GM23338 (cell line): Measurements from ENCODE around the gene PPM1N. TPM values are rescaled to one million over a fixed set of nuclear protein-coding genes. Genes with fewer than 3 reads are reported as not detected.

ENCODE experiments used
- ATAC-seq: fragments of 200-7000 bp; cut with Tn5 transposase; 3 replicates; pipeline ENCODE4 v1.9.1; 2020
- DNase-seq: peaks from one replicate; pipeline ENCODE4 v3.0.0-alpha.2; 2015; ENCODE audit warnings: low spot score
- H2AFZ ChIP-seq: fragments of 200-600 bp; sonication (generic); 2 replicates; pipeline ENCODE4 v1.8.0; 2016; ENCODE audit warnings: antibody characterized with exemption, mild to moderate bottlenecking, moderate library complexity
- H3F3A ChIP-seq: fragments of 200-600 bp; sonication (generic); replicated peaks from 2 replicates; pipeline ENCODE4 v1.8.0; 2017; ENCODE audit warnings: antibody characterized with exemption, mixed run types, low read depth
- H3K27ac ChIP-seq: fragments of 200-600 bp; sonication (generic); 2 replicates; pipeline ENCODE4 v1.6.1; 2016; ENCODE audit warnings: low read depth
- H3K27me3 ChIP-seq: fragments of 200-600 bp; sonication (generic); 2 replicates; pipeline ENCODE4 v1.8.0; 2016; ENCODE audit warnings: mild to moderate bottlenecking, mixed run types, moderate library complexity; ENCODE audit not compliant: insufficient read depth
- H3K36me3 ChIP-seq: fragments of 200-600 bp; sonication (generic); 2 replicates; pipeline ENCODE4 v1.8.0; 2016; ENCODE audit warnings: mild to moderate bottlenecking; ENCODE audit not compliant: insufficient read depth
- H3K4me1 ChIP-seq: fragments of 200-600 bp; sonication (generic); 2 replicates; pipeline ENCODE4 v1.8.0; 2016; ENCODE audit warnings: mild to moderate bottlenecking, moderate library complexity; ENCODE audit not compliant: insufficient read depth
- H3K4me2 ChIP-seq: fragments of 200-600 bp; sonication (generic); 2 replicates; pipeline ENCODE4 v1.7.1; 2017; ENCODE audit warnings: mixed run types
- H3K4me3 ChIP-seq: fragments of 200-600 bp; sonication (generic); 2 replicates; pipeline ENCODE4 v1.6.1; 2016; ENCODE audit warnings: mixed run types
- H3K79me2 ChIP-seq: fragments of 200-600 bp; sonication (generic); replicated peaks from 2 replicates; pipeline ENCODE4 v1.8.0; 2017; ENCODE audit warnings: mild to moderate bottlenecking; ENCODE audit not compliant: insufficient read depth
- H3K9me2 ChIP-seq: fragments of 200-600 bp; sonication (generic); 2 replicates; pipeline ENCODE4 v1.8.0; 2017; ENCODE audit not compliant: insufficient read depth
- H4K20me1 ChIP-seq: fragments of 200-600 bp; sonication (generic); replicated peaks from 2 replicates; pipeline ENCODE4 v1.8.0; 2017; ENCODE audit warnings: mild to moderate bottlenecking; ENCODE audit not compliant: insufficient read depth
- H3K27ac Mint-ChIP-seq: 2 replicates; pipeline ENCODE4 v1.8.0; 2020; ENCODE audit warnings: inconsistent platforms, mild to moderate bottlenecking, moderate library complexity, mixed read lengths
- H3K27me3 Mint-ChIP-seq: 3 replicates; pipeline ENCODE4 v1.8.0; 2022; ENCODE audit warnings: low read depth, mild to moderate bottlenecking, moderate library complexity, mixed read lengths, inconsistent platforms; ENCODE audit not compliant: insufficient read depth, poor library complexity
- H3K36me3 Mint-ChIP-seq: 3 replicates; pipeline ENCODE4 v1.8.0; 2021; ENCODE audit warnings: low read depth, mild to moderate bottlenecking, inconsistent platforms, moderate library complexity, mixed read lengths
- H3K4me1 Mint-ChIP-seq: 3 replicates; pipeline ENCODE4 v1.8.0; 2020; ENCODE audit warnings: mild to moderate bottlenecking, inconsistent platforms, mixed read lengths
- H3K4me3 Mint-ChIP-seq: 3 replicates; pipeline ENCODE4 v1.8.0; 2021; ENCODE audit warnings: moderate library complexity, mild to moderate bottlenecking, inconsistent platforms, mixed read lengths
- H3K9me3 Mint-ChIP-seq: 3 replicates; pipeline ENCODE4 v1.8.0; 2020; ENCODE audit warnings: moderate library complexity, mild to moderate bottlenecking, inconsistent platforms, mixed read lengths
- CREB1 ChIP-seq: fragments of 250-450 bp; sonication (Bioruptor Pico); IDR thresholded peaks from 2 replicates; pipeline ENCODE4 v1.5.0; 2020; ENCODE audit warnings: low read depth, mild to moderate bottlenecking, moderate library complexity
- EZH2 ChIP-seq: fragments of 200-600 bp; sonication (generic); IDR thresholded peaks from one replicate; pipeline ENCODE4 v1.8.0; 2017; ENCODE audit warnings: antibody characterized with exemption, mild to moderate bottlenecking, low read depth; ENCODE audit not compliant: unreplicated experiment
- EZH2phosphoT487 ChIP-seq: fragments of 200-600 bp; sonication (generic); IDR thresholded peaks from one replicate; pipeline ENCODE4 v1.8.1; 2018; ENCODE audit warnings: antibody characterized with exemption; ENCODE audit not compliant: unreplicated experiment
- JUNB ChIP-seq: IDR thresholded peaks from one replicate; pipeline ENCODE4 v1.6.1; 2016; ENCODE audit warnings: antibody characterized with exemption; ENCODE audit not compliant: unreplicated experiment
- NANOG ChIP-seq: IDR thresholded peaks from 2 replicates; pipeline ENCODE4 v1.6.1; 2016; ENCODE audit warnings: antibody characterized with exemption, borderline replicate concordance
- POLR2AphosphoS5 ChIP-seq: IDR thresholded peaks from 2 replicates; pipeline ENCODE4 v1.6.1; 2016; ENCODE audit warnings: antibody characterized with exemption, low read depth
- STAT1 ChIP-seq: IDR thresholded peaks from one replicate; pipeline ENCODE4 v1.6.1; 2016; ENCODE audit warnings: antibody characterized with exemption; ENCODE audit not compliant: unreplicated experiment
- ZNF331 ChIP-seq: fragments of 250-450 bp; sonication (Bioruptor Pico); IDR thresholded peaks from 2 replicates; pipeline ENCODE4 v1.5.0; 2020; ENCODE audit warnings: low read depth, mild to moderate bottlenecking, moderate library complexity
- polyA plus RNA-seq: library from polyadenylated mRNA; unstranded; fragments of >200 nt; fragmentation: Nextera tagmentation; extraction: Ambion mirVana; gene quantifications from 2 replicates; pipeline ENCODE4 v1.2.1, GENCODE V29; 2016
- total RNA-seq: library from RNA; depleted of rRNA; stranded (reverse); fragments of >200 nt; shearing (Covaris generic); gene quantifications from 2 replicates; pipeline ENCODE4 v1.2.3, GENCODE V29; 2014
- TF ChIP-seq, protein P1 (sequence below): IDR thresholded peaks from one replicate; pipeline ENCODE4 v1.6.1; 2018; ENCODE audit warnings: antibody characterized with exemption; ENCODE audit not compliant: unreplicated experiment
- TF ChIP-seq, protein P2 (sequence below): fragments of 250-450 bp; sonication (Bioruptor Pico); IDR thresholded peaks from 2 replicates; pipeline ENCODE4 v1.5.0; 2020; ENCODE audit warnings: mild to moderate bottlenecking, moderate library complexity
- TF ChIP-seq, protein P3 (sequence below), 2 experiments: fragments of 200-600 bp in 1 of 2; sonication (generic) in 1 of 2; conservative IDR thresholded peaks; 2 replicates each; pipeline versions ENCODE4 v1.5.1 to v1.6.1; 2016 to 2017; ENCODE audit warnings: antibody characterized with exemption in 2 of 2, low read depth in 2 of 2, mild to moderate bottlenecking in 2 of 2, moderate library complexity in 1 of 2

The PPM1N gene
- total and polyA plus RNA-seq, 2 experiments from 2014 or later: 15.2 to 25.1 TPM

DNA sequence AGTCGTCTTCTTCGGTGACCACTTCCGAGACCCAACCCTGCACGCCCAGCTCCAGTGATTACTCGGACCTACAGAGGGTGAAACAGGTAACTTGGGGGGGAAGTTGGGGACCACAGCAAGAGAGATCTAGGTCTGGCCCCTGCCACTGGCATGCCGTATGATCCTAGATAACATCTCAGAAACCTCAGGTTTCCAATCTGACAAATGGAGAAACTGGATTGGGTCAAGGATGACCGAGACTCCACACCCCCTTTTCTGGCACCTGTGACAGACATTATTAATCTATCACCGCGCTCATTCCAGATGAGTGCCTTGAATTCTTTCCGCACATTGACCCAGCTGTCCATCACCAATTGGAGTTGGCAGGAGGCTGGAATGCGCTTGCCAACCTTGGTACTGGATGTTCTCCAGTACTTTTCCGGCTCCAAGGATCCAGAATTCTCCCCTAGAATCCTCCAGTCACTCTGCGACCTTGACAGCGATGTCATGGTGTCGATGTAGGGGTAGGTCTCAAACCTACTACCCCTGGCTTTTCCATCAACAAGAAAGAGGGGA lies 26.4 kb downstream of the PPM1N start (continued):
- TF ChIP-seq, protein P1, sequence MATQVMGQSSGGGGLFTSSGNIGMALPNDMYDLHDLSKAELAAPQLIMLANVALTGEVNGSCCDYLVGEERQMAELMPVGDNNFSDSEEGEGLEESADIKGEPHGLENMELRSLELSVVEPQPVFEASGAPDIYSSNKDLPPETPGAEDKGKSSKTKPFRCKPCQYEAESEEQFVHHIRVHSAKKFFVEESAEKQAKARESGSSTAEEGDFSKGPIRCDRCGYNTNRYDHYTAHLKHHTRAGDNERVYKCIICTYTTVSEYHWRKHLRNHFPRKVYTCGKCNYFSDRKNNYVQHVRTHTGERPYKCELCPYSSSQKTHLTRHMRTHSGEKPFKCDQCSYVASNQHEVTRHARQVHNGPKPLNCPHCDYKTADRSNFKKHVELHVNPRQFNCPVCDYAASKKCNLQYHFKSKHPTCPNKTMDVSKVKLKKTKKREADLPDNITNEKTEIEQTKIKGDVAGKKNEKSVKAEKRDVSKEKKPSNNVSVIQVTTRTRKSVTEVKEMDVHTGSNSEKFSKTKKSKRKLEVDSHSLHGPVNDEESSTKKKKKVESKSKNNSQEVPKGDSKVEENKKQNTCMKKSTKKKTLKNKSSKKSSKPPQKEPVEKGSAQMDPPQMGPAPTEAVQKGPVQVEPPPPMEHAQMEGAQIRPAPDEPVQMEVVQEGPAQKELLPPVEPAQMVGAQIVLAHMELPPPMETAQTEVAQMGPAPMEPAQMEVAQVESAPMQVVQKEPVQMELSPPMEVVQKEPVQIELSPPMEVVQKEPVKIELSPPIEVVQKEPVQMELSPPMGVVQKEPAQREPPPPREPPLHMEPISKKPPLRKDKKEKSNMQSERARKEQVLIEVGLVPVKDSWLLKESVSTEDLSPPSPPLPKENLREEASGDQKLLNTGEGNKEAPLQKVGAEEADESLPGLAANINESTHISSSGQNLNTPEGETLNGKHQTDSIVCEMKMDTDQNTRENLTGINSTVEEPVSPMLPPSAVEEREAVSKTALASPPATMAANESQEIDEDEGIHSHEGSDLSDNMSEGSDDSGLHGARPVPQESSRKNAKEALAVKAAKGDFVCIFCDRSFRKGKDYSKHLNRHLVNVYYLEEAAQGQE: no peak
- TF ChIP-seq EZH2phosphoT487: no peak
- no peak for TF ChIP-seq JUNB

DNA sequence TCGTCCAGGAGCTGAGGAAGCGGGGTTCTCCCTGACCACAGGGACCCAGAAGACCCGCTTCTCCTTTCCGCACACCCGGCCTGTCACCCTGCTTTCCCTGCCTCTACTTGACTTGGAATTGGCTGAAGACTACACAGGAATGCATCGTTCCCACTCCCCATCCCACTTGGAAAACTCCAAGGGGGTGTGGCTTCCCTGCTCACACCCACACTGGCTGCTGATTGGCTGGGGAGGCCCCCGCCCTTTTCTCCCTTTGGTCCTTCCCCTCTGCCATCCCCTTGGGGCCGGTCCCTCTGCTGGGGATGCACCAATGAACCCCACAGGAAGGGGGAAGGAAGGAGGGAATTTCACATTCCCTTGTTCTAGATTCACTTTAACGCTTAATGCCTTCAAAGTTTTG lies 27.9 kb downstream of the PPM1N start:
- Histone ChIP-seq H3F3A (peaks cover 32% of the 10 kb centered on the region), H3K9me2 (no peaks in the 10 kb centered on the region), H3K4me1 (peaks cover 10% of the 10 kb centered on the region), H2AFZ (no peak overlapping the region), H3K4me2 (no peak overlapping the region), H3K79me2 (no peaks in the 10 kb centered on the region), H3K27me3 (peaks cover 19% of the 10 kb centered on the region), H4K20me1 (peaks cover 23% of the 10 kb centered on the region), H3K4me3 (no peak overlapping the region), H3K36me3 (peaks cover 20% of the 10 kb centered on the region), H3K27ac (peak overlapping the region; percentile 67; the same call in 1 of the 2 replicates)
- DNase-seq (peak; percentile 97), ATAC-seq (peak; percentile 43)
- Mint-ChIP-seq H3K27ac (peak overlapping the region; percentile 72), H3K4me3 (no peak overlapping the region; the same call in 2 of the 3 replicates), H3K27me3 (peaks cover 35% of the 10 kb centered on the region), H3K4me1 (peaks cover 18% of the 10 kb centered on the region), H3K36me3 (peaks cover 52% of the 10 kb centered on the region), H3K9me3 (peaks cover 2% of the 10 kb centered on the region; the same call in 2 of the 3 replicates)
- TF ChIP-seq, protein P2, sequence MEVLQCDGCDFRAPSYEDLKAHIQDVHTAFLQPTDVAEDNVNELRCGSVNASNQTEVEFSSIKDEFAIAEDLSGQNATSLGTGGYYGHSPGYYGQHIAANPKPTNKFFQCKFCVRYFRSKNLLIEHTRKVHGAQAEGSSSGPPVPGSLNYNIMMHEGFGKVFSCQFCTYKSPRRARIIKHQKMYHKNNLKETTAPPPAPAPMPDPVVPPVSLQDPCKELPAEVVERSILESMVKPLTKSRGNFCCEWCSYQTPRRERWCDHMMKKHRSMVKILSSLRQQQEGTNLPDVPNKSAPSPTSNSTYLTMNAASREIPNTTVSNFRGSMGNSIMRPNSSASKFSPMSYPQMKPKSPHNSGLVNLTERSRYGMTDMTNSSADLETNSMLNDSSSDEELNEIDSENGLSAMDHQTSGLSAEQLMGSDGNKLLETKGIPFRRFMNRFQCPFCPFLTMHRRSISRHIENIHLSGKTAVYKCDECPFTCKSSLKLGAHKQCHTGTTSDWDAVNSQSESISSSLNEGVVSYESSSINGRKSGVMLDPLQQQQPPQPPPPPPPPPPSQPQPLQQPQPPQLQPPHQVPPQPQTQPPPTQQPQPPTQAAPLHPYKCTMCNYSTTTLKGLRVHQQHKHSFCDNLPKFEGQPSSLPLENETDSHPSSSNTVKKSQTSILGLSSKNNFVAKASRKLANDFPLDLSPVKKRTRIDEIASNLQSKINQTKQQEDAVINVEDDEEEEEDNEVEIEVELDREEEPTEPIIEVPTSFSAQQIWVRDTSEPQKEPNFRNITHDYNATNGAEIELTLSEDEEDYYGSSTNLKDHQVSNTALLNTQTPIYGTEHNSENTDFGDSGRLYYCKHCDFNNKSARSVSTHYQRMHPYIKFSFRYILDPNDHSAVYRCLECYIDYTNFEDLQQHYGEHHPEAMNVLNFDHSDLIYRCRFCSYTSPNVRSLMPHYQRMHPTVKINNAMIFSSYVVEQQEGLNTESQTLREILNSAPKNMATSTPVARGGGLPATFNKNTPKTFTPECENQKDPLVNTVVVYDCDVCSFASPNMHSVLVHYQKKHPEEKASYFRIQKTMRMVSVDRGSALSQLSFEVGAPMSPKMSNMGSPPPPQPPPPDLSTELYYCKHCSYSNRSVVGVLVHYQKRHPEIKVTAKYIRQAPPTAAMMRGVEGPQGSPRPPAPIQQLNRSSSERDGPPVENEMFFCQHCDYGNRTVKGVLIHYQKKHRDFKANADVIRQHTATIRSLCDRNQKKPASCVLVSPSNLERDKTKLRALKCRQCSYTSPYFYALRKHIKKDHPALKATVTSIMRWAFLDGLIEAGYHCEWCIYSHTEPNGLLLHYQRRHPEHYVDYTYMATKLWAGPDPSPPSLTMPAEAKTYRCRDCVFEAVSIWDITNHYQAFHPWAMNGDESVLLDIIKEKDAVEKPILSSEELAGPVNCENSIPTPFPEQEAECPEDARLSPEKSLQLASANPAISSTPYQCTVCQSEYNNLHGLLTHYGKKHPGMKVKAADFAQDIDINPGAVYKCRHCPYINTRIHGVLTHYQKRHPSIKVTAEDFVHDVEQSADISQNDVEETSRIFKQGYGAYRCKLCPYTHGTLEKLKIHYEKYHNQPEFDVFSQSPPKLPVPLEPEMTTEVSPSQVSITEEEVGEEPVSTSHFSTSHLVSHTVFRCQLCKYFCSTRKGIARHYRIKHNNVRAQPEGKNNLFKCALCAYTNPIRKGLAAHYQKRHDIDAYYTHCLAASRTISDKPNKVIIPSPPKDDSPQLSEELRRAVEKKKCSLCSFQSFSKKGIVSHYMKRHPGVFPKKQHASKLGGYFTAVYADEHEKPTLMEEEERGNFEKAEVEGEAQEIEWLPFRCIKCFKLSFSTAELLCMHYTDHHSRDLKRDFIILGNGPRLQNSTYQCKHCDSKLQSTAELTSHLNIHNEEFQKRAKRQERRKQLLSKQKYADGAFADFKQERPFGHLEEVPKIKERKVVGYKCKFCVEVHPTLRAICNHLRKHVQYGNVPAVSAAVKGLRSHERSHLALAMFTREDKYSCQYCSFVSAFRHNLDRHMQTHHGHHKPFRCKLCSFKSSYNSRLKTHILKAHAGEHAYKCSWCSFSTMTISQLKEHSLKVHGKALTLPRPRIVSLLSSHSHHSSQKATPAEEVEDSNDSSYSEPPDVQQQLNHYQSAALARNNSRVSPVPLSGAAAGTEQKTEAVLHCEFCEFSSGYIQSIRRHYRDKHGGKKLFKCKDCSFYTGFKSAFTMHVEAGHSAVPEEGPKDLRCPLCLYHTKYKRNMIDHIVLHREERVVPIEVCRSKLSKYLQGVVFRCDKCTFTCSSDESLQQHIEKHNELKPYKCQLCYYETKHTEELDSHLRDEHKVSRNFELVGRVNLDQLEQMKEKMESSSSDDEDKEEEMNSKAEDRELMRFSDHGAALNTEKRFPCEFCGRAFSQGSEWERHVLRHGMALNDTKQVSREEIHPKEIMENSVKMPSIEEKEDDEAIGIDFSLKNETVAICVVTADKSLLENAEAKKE (CRISPR knock-in tag): no peak
- TF ChIP-seq EZH2: no peak
- TF ChIP-seq NANOG: no peak
- TF ChIP-seq, protein P3, sequence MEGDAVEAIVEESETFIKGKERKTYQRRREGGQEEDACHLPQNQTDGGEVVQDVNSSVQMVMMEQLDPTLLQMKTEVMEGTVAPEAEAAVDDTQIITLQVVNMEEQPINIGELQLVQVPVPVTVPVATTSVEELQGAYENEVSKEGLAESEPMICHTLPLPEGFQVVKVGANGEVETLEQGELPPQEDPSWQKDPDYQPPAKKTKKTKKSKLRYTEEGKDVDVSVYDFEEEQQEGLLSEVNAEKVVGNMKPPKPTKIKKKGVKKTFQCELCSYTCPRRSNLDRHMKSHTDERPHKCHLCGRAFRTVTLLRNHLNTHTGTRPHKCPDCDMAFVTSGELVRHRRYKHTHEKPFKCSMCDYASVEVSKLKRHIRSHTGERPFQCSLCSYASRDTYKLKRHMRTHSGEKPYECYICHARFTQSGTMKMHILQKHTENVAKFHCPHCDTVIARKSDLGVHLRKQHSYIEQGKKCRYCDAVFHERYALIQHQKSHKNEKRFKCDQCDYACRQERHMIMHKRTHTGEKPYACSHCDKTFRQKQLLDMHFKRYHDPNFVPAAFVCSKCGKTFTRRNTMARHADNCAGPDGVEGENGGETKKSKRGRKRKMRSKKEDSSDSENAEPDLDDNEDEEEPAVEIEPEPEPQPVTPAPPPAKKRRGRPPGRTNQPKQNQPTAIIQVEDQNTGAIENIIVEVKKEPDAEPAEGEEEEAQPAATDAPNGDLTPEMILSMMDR (conservative IDR thresholded peaks at IDR 0.05; ENCODE audit: low read depth in 2 of 2): no peak
- no peak for TF ChIP-seq STAT1
- no peak for TF ChIP-seq CREB1 (CRISPR knock-in tag)
- no peak for TF ChIP-seq POLR2AphosphoS5
- TF ChIP-seq ZNF331 (CRISPR knock-in tag): no peak
- TF ChIP-seq EZH2phosphoT487: no peak
